HG03520 (cell line): ENCODE data around the gene ITGA4.

ENCODE experiments used
- ATAC-seq: cut with Tn5 transposase; IDR thresholded peaks from one replicate; pipeline ENCODE4 v1.9.1; 2021; ENCODE audit warnings: mild to moderate bottlenecking, moderate library complexity; ENCODE audit not compliant: unreplicated experiment

Gene ITGA4

GRCh38 chr2:181570833-181571661, 113.9 kb downstream of the ITGA4 start:
- no peak for ATAC-seq

- no peak for ATAC-seq
Measured at GRCh38 chr2:181573140-181573736, 116.1 kb downstream of the ITGA4 start.

GRCh38 chr2:181574321-181574720, 117.1 kb downstream of the ITGA4 start:
- no peak for ATAC-seq

GRCh38 chr2:181575024-181575649, 118.0 kb downstream of the ITGA4 start:
- ATAC-seq = no peak

- no peak for ATAC-seq
Measured at GRCh38 chr2:181575650-181576025, 118.5 kb downstream of the ITGA4 start.

- ATAC-seq = no peak
Measured at GRCh38 chr2:181576431-181576830, 119.2 kb downstream of the ITGA4 start.

GRCh38 chr2:181578829-181579228, 121.6 kb downstream of the ITGA4 start:
- ATAC-seq = no peak

- ATAC-seq = no peak
Measured at GRCh38 chr2:181581534-181581933, 124.3 kb downstream of the ITGA4 start.

- ATAC-seq = no peak
Measured at GRCh38 chr2:181585732-181586131, 128.5 kb downstream of the ITGA4 start.
